Measurements from ENCODE around the gene ZIM2.

ZIM2 gene

GRCh38 chr19:56838024-56838908 is 2.3 kb downstream of the ZIM2 start:
- peak; percentile 76 for TF ChIP-seq CTCF (conservative IDR thresholded peaks at IDR 0.05)
- H3K27ac ChIP-seq, result peak overlapping the region; percentile 82

GRCh38 chr19:56837492-56838023 is 3.0 kb downstream of the ZIM2 start:
- TF ChIP-seq CTCF (conservative IDR thresholded peaks at IDR 0.05), result peak; percentile 92
- peak overlapping the region; percentile 82 for H3K27ac ChIP-seq

DNA sequence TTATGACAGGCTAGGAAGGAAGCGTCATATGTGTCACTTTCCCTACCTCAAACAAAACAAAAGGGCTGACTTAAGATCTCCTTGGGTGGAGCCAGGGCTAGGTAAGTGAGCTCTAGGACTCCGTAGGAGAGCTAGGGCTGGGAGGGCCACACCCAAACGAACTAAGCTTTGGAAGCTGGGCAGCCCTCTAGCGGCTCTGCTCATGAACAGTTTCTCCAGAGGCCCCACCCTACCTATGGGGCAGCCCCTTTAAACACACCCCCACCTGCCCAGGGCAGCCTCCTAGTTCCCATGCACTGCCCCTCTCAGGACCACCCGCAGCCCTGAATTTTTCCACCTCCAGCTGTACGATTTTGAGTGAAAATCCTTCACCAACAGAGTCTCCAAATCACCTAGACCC is 3.5 kb downstream of the ZIM2 start:
- H3K27ac ChIP-seq, result peak overlapping the region; percentile 82
- TF ChIP-seq CTCF (conservative IDR thresholded peaks at IDR 0.05), result no peak

- H3K27ac ChIP-seq, result no peak overlapping the region
- TF ChIP-seq CTCF (conservative IDR thresholded peaks at IDR 0.05), result no peak
Observed at GRCh38 chr19:56836059-56836458, 4.5 kb downstream of the ZIM2 start.

GRCh38 chr19:56835401-56835800 is 5.1 kb downstream of the ZIM2 start:
- H3K27ac ChIP-seq, result no peak overlapping the region
- TF ChIP-seq CTCF (conservative IDR thresholded peaks at IDR 0.05), result no peak

DNA sequence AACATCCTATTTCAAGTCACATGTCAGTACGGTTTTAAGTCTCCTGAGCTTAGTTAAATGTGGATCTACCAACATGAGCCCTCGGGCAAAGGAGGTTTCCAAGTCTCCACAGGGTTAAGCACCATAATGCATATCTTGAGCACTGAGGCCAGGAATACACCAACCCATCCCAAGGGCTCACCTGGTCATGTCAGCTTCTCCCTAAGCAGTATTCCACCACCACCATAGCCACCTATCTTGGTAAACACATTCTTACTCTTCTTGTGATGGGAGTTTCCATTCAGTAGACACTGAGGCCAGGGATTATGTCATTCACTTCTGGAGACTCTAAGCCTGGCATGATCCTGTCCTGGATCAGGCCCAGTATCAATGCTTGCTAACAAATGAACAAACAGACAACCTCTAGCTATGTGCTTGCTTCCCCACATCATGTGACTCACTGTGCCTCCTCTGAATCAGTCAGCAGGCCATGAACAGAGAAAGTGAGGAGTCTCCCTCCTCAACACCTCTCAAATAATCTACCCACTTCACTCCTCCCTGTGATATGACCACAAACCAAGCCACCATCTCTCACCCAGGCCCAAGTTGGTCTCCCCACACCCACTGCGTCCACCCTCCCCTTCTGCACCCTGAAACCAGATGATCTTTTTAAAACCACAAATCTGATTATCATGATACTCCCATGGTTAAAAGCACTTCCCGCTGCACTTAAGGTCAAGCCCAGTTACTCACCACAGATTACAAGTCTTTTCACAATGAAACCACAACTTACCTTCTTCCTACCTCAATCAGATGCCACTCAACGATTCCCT is 5.8 kb downstream of the ZIM2 start:
- H3K27ac ChIP-seq, result no peak overlapping the region
- no peak for TF ChIP-seq CTCF (conservative IDR thresholded peaks at IDR 0.05)

DNA sequence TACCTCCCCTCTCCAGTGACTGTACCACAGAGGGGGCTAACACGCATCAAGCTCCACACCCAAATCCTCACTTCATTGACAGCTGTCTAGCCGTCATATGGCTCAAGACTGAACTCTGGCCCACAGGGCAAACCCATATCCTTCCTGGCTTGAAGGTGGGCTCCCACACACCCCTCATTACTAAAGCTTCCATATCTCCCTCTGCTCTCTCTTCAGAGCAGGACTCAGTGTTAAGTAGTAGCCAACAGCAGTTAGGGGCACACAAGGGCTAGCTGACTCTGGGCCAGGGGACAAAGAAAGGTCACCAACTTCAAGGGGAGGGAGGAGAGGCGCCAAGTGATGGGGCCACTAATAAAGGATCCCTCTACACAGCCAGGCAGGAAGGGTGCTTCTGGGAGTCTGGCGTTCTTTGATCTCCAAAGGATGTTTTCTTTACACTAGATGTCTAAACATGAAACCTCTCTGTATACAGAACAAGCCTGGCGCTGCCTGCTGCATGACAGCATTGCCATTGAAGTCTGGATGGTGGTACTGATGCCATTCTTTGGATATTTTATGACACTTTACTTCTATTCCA is 8.1 kb downstream of the ZIM2 start:
- TF ChIP-seq CTCF (conservative IDR thresholded peaks at IDR 0.05), result no peak

More for the DNA sequence above, 8.1 kb downstream of the ZIM2 start:
- H3K27ac ChIP-seq, result no peak overlapping the region
